Left ventricle myocardium inferior (tissue), 1 donor: Measurements from ENCODE around the gene AFAP1L2. TPM values are rescaled to one million over a fixed set of nuclear protein-coding genes. Genes with fewer than 3 reads are reported as not detected.
A peak's percentile ranks its signal among the peaks of the same experiment; 100 is the strongest.

Source experiments
- DNase-seq: peaks from one replicate; pipeline ENCODE4 v3.0.0-alpha.2; 2020
- H3K27ac ChIP-seq: fragments of 200-600 bp; replicated peaks from 2 replicates; pipeline ENCODE4 v1.8.0; 2021
- H3K27me3 ChIP-seq: fragments of 200-600 bp; 2 replicates; pipeline ENCODE4 v1.8.0; 2021; ENCODE audit warnings: low read depth
- H3K36me3 ChIP-seq: fragments of 200-600 bp; 2 replicates; pipeline ENCODE4 v1.8.0; 2021
- H3K4me1 ChIP-seq: fragments of 200-600 bp; 2 replicates; pipeline ENCODE4 v1.8.0; 2021
- H3K4me3 ChIP-seq: fragments of 200-600 bp; 2 replicates; pipeline ENCODE4 v1.8.0; 2021; ENCODE audit warnings: mild to moderate bottlenecking, moderate library complexity
- H3K9me3 ChIP-seq: fragments of 200-600 bp; replicated peaks from 2 replicates; pipeline ENCODE4 v1.8.0; 2021
- intact Hi-C: fragments of 100-400 bp; cut with micrococcal nuclease; formaldehyde crosslinking; loops from one replicate; pipeline ENCODE4 v1.11.0; 2022
- total RNA-seq: library from RNA; stranded (reverse); fragmentation: NEBNext Ultra II Directional; extraction: Animal tissue kit (Norgen Biotek cat#: 25700); gene quantifications from one replicate; pipeline ENCODE4 v1.2.1, GENCODE V29; 2021
- TF ChIP-seq, protein P1 (sequence below): fragments of 200-600 bp; IDR thresholded peaks from 2 replicates; pipeline ENCODE4 v1.8.0; 2021; ENCODE audit warnings: antibody characterized with exemption, mild to moderate bottlenecking, borderline replicate concordance
- donor health status: DM: no; HTN: yes; CAD: no; lungs with severe emphysema.

The AFAP1L2 gene
- total RNA-seq, 1 donor from 2014 or later = 7.0 TPM

DNA sequence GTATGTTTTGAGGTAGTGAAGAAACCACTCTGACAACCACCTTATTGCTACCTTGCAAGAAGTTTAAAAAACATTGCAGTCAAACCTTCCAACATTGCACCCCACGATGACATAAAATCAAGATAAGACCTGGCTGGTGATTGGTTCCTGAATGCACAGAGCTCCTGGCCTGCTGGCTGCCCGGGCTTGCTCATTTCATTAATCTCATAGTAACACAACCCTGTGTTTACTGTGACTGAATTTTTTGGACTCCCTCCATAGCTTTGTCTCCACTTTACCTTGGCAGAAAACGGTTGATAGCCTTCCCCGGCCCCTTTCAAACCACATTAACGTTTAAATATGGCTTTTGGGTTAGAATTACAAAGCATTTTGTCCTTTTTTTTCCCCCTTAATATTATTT, 137.8 kb downstream of the AFAP1L2 start:
- no peak for DNase-seq
- intact Hi-C loops = no loop called here
- H3K9me3 ChIP-seq = no peaks in the 10 kb centered on the region

DNA sequence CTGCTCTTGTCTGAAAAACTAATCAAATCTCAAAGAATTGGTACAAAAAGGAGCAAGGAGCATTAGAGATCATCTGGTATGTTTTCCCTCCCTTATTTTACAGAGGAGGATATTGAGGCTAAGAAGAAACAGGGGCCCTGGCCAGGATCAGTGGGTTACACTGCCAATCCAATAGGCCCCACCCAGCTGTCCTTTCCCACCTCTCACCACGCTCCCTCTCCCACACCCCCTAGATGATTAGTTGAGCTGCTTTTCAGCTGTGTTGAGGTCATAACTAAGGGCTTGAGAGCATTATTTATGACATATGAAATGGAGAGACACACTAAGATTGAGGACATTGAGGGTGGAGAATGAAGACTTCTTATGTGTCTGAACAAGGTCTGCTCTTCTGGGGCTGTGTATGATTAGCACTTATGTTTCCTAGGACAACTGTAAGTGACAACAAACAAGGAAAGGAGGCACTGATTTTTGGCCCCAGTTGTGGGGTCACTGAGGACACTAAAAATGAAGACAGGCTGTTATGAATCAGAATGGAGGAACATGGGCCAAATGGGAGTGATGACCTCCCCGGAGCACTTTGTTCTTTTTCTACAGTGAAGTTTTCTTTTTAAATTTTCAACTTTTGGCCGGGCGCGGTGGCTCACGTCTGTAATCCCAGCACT, 138.8 kb downstream of the AFAP1L2 start:
- Histone ChIP-seq H3K9me3 (no peaks in the 10 kb centered on the region), H3K4me1 (peaks cover 46% of the 10 kb centered on the region), H3K36me3 (no peaks in the 10 kb centered on the region), H3K4me3 (no peak overlapping the region), H3K27me3 (no peaks in the 10 kb centered on the region), H3K27ac (peak overlapping the region; percentile 87)
- intact Hi-C loops = no loop called here
- TF ChIP-seq, protein P1, sequence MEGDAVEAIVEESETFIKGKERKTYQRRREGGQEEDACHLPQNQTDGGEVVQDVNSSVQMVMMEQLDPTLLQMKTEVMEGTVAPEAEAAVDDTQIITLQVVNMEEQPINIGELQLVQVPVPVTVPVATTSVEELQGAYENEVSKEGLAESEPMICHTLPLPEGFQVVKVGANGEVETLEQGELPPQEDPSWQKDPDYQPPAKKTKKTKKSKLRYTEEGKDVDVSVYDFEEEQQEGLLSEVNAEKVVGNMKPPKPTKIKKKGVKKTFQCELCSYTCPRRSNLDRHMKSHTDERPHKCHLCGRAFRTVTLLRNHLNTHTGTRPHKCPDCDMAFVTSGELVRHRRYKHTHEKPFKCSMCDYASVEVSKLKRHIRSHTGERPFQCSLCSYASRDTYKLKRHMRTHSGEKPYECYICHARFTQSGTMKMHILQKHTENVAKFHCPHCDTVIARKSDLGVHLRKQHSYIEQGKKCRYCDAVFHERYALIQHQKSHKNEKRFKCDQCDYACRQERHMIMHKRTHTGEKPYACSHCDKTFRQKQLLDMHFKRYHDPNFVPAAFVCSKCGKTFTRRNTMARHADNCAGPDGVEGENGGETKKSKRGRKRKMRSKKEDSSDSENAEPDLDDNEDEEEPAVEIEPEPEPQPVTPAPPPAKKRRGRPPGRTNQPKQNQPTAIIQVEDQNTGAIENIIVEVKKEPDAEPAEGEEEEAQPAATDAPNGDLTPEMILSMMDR = no peak
- peak; percentile 55 for DNase-seq

More for the DNA sequence above, 137.8 kb downstream of the AFAP1L2 start:
- TF ChIP-seq, protein P1 = no peak
- no peaks in the 10 kb centered on the region for H3K27me3 ChIP-seq
- H3K36me3 ChIP-seq = no peaks in the 10 kb centered on the region
- peaks cover 47% of the 10 kb centered on the region for H3K4me1 ChIP-seq
- H3K4me3 ChIP-seq = no peak overlapping the region
- H3K27ac ChIP-seq = peak overlapping the region; percentile 87

DNA sequence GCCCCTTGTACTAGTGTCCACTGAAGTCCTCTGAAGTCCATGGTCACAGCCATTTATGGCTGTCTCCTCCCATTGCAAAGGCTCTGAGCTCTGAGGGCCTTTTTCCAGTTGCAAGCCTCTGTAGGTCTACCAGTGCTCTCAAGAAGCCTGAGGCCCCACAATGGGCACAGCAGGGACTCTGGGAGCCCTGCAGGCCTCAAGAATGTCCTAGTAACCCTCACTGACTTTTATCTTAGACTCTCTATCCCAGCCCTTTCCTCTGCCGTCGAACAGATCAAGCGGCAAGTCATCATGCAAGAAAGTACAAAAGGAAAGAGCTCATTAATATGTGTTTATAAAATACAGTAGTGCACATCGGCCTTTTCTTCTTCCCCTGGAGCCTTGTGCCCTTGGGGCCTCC, 141.8 kb downstream of the AFAP1L2 start:
- Histone ChIP-seq H3K27ac (no peak overlapping the region), H3K36me3 (no peaks in the 10 kb centered on the region), H3K4me3 (no peak overlapping the region), H3K9me3 (no peaks in the 10 kb centered on the region), H3K27me3 (no peaks in the 10 kb centered on the region), H3K4me1 (peaks cover 52% of the 10 kb centered on the region)
- intact Hi-C loops = no loop called here
- DNase-seq = no peak
- TF ChIP-seq, protein P1 = no peak

DNA sequence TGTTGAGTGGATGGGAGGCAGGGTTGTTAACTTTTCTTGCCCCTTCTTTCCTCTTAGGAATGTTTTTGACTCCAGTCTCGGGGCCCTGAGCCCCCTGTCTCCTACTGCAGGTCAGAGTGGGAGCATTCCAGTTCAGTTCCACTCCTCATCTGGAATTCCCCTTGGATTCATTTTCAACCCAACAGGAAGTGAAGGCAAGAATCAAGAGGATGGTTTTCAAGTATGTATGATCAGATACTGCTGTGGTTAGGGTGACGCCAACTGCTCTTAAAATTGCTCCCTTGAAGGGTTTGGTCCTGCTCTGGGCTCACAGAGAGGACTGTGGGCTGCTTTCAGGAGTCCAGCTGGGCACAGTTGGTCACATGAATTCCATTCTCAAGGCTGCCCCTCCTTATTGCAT, 143.2 kb downstream of the AFAP1L2 start:
- intact Hi-C loops = no loop called here

DNA sequence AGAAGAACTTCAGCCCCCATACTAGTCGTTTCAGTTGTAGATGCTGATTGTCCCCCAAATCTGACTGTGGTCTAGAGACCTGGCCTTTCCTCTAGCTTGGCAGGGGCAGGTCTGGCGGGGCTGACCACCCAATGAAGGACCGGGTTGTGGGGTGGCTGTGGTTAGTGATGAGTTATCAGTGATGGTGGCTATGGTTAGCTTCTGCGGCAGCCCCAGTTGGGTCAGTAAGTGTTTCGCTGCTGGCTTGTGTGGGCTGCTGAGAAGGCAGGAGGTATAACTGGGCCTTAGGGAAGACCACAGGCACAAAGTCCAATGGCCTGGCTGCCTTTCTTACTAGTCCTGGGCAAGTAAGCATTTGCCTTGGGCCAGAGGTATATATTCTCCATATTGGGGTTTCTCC, 143.9 kb downstream of the AFAP1L2 start:
- no peak overlapping the region for H3K4me3 ChIP-seq
- intact Hi-C loops = no loop called here
- H3K9me3 ChIP-seq = no peaks in the 10 kb centered on the region
- H3K27me3 ChIP-seq = no peaks in the 10 kb centered on the region
- no peak overlapping the region for H3K27ac ChIP-seq
- no peak for DNase-seq
- H3K36me3 ChIP-seq = no peaks in the 10 kb centered on the region
- TF ChIP-seq, protein P1 = no peak
- H3K4me1 ChIP-seq = peaks cover 51% of the 10 kb centered on the region

More for the DNA sequence above, 143.2 kb downstream of the AFAP1L2 start:
- no peak overlapping the region for H3K27ac ChIP-seq
- H3K4me1 ChIP-seq = peaks cover 53% of the 10 kb centered on the region
- no peaks in the 10 kb centered on the region for H3K36me3 ChIP-seq
- no peaks in the 10 kb centered on the region for H3K9me3 ChIP-seq
- TF ChIP-seq, protein P1 = no peak
- no peaks in the 10 kb centered on the region for H3K27me3 ChIP-seq
- DNase-seq = no peak
- H3K4me3 ChIP-seq = no peak overlapping the region
